Measurements from ENCODE around the gene AKIRIN2.

DNA sequence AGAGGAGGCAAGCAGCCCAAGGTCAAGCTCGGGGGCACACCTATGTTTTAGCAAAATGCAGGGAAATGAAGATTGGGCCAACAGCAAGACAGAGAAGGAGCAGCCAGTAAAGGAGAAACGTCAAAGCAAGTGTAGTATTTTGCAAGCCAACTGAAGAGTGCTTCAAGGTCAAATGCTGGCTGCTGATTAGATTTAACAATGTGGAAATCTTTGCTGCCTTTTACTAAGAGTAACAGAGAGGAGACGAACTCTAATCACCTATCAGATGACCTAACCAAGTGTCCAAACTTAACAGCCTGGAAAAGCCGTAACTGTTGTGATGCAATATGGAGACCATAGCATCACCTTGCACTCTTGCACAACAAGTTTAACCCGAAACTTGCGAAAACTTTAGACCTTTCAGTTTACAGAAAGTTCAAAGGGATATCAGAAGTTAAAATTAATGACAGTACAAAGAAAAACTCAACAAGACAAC, 30.4 kb downstream of the AKIRIN2 start:
- TF ChIP-seq, protein P1, sequence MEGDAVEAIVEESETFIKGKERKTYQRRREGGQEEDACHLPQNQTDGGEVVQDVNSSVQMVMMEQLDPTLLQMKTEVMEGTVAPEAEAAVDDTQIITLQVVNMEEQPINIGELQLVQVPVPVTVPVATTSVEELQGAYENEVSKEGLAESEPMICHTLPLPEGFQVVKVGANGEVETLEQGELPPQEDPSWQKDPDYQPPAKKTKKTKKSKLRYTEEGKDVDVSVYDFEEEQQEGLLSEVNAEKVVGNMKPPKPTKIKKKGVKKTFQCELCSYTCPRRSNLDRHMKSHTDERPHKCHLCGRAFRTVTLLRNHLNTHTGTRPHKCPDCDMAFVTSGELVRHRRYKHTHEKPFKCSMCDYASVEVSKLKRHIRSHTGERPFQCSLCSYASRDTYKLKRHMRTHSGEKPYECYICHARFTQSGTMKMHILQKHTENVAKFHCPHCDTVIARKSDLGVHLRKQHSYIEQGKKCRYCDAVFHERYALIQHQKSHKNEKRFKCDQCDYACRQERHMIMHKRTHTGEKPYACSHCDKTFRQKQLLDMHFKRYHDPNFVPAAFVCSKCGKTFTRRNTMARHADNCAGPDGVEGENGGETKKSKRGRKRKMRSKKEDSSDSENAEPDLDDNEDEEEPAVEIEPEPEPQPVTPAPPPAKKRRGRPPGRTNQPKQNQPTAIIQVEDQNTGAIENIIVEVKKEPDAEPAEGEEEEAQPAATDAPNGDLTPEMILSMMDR (IDR thresholded peaks at IDR 0.05; ENCODE audit: poor library complexity) = no peak
- no peak for TF ChIP-seq EZH2phosphoT487 (IDR thresholded peaks at IDR 0.05; ENCODE audit: low read depth, severe bottlenecking, unreplicated experiment)
- no peak for TF ChIP-seq EZH2 (IDR thresholded peaks at IDR 0.05; ENCODE audit: borderline replicate concordance)
